DMS53 (cell line): Measurements from ENCODE around the gene DDX18.
"Not testable (repeated sequence)": the region's sequence is repeated elsewhere in the genome, so short reads cannot be mapped to it uniquely, and the experiment has no call there.

Experiments
- DNase-seq: peaks from one replicate; lab custom pipeline; 2025; lab: John Stamatoyannopoulos, UW

Gene DDX18

DNA sequence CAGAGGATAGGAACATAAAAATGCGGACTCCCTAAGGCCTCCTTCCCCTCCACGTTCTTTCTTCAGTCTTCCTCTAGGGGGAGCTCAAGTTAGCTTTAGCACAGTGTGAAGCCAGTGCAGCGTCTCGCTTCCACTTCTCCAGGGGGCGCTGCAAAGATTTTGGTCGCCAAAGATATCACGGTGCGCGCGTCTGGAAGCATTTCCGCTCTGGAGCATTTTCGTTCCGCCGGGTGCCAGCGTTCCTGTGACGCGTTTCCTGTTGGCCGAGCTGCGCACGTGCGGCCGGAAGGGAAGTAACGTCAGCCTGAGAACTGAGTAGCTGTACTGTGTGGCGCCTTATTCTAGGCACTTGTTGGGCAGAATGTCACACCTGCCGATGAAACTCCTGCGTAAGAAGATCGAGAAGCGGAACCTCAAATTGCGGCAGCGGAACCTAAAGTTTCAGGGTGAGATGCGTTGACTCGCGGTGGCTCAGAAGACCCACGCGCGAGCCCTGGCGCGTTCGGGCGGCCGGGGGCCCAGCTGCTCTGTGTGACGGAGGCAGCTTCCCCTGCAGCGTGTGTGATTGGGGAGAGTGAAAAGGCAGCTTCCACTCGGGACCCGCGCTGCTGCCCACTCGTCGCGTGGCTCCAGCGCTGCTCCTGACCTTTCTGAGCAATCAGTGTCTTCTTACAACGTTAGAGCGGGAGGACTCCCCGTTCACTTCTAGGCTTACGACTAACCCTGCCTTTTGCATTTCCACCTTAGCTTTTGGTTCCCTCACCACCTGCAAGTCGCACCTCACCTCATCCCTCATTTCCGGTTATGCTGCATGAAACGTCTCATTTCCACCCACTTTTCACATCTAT lies at the start of gene DDX18:
Gene DDX18, plus strand, starts transcription at position 275 of the 848 bp plus-strand sequence. Its CDS starts 87 bp downstream, at position 362.
- peak; percentile 99 for DNase-seq

DNA sequence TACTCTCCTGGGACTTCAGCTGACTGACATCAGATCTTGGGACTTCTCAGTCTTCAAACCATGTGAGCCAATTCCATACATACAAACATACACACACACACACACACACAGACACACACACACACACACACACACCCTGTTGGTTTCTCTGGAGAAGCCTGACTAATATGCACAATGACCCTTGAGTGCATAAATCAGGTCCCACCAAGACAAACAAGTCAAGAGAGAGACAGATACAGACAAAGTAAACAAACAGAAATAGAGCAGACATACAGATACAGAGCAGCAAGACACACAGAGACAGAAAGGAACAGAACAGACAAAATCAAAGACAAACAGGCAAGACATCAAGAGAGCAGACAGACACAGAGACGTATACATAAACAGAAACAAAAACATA lies 43.8 kb upstream of the DDX18 start:
- peak; percentile 81 for DNase-seq

DNA sequence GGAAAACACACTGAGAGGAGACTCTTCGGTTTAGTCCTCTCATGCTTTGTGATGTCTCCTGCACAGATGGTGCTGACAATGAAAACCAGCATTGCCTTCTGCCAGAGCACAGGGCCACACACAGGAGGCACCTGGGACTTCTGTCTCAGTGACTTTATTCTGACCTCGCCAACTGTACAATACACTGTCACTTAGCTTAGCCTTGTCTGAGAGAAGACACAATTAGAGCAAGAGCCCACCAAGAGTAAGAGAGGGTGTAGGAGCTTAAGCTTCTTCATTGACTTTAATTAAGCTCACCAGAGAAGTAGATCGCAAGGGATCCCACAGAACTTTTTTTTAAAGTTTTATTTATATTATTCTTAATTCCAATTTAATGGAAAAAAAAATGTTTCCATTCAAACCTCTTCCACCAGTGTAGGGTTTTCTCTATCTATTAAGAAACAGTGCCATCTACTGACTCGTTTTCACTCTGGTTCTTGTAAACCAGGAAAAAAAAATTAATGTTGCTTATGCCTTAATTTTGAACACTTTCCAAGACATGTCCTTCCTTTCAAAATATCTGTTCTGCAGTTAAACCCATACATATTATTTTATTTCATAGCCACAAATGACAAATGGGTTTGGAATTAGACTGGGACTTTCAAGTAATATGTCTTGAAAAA lies 42.4 kb upstream of the DDX18 start:
- DNase-seq = peak; percentile 80

DNA sequence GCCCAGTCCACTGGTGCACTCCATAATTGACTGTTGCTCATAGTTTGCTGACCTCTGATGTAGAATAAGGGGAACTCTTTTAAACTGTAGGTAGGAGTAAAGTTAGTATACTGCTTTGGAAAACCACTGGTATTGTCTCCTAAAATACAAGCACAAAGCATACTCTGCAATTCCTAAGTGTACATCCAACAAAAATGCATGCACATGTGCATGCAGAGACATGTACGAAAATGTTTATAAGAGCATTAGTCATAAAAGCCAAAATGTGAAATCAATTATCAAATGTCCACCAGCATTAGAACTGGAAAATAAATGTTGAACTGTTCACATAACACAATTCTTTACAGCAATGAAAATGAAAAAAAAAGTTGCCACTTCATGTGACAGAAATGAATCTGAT lies 39.8 kb upstream of the DDX18 start:
- DNase-seq = no peak

DNA sequence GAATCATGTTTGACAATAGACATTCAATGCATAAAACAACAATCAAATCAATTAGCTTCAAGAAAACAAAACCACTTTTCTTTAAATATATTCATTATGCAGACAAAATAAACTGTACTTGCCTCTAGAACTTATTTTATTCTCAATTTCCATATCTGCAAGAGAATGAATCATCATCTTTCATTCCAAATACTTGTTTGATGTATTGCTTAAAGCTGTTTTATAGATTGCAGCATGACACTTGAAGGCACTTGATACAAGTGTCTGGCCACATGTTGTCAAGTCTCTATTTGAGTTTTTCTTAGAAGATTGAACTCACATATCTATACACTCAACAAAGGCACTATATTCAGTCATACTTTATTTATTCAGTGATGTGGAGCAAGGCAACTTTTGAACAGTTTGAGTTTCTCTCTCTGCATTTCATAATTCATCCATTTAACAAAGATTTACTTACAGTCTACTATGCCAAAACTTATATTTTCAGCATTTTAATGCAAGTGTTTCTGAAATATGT lies 38.7 kb upstream of the DDX18 start:
- peak; percentile 25 for DNase-seq

DNA sequence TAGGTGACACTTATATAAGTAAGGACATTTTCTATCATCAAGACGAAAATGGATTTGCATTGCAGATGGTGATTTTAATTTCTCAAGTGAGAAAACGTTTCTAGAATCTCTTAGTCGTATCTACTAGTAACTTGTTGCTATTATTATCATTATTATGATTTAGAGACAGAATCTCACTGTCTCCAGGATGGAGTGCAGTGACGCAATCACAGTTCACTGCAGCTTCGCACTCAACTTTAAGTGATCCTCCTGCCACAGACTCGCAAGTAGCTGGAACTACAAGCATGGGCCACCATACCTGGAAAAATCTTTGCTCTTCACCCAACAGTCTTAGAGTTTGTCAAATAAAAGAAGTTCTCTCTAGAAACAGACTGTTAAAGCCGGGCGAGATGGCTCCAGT lies 37.6 kb upstream of the DDX18 start:
- DNase-seq = no peak

DNA sequence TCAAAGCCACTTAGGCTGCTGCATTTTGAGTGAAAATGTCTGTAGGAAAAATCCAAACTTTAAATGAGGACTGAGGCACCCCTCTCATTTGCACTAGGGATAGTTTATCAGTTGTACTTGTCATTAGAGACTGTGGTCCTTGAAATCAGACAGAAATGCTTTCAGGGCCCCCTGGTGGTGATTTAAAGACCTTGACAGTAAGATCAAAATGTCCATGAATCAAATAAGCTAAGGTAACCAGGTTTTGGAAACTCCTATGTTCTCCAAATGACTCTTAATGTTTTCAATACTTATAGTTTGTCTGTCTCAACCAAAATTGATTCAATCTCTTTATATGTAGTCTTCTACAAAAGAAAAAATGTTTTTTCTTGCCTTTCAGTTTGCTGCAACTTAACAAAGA lies 28.8 kb upstream of the DDX18 start:
- DNase-seq = peak; percentile 87

DNA sequence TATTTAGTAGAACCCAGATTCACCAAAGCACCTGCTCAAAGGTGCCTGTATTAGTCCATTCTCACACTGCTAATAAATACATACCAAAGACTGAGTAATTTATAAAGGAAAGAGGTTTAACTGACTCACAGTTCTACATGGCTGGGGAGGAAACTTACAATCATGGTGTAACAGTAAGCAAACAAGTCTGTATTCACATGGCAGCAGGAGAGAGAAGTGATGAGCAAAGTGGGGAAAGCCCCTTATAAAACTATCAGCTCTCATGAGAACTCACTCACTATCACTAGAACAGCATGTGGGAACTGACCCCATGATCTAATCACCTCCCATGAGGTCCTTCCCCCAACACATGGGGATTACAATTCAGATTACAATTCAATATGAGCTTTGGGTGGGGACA lies 28.0 kb upstream of the DDX18 start:
- no peak for DNase-seq

DNA sequence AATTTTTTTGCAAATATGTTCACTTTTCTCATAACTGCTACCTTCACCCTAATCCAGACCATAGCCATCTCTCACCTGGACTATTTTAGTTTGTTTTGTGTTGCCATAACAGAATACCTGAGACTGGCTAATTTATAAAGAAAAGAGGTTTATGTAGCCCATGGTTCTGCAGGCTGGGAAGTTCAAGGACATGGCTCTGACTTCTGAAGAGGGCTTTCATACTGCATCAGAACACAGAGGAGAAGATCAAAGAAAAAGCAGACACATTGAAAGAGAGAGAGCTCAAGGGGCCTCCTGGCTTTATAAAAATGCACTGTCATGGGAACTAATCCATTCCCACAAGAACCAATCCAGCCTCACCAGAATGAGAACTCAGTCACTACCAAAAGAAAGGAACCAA lies 25.0 kb upstream of the DDX18 start:
- no peak for DNase-seq

DNA sequence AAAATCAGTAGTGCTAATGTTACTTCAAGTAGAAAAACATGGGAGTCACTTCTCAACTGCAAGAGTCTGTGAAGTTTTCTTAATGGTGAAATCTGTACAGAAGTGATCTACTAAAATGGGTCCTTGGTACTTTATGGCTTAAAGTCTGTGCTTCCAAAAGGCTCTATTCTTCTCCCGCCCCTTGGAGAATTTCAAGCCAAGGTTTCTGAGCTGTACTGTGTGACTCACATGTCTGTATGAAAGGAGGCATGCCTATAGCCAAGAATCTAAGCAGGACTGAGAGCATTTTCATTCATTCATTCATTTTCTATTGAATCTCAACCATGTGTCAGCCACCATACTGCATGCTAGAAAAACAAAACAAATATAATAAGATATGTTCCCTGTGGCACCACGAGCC lies 19.8 kb upstream of the DDX18 start:
- no peak for DNase-seq

DNA sequence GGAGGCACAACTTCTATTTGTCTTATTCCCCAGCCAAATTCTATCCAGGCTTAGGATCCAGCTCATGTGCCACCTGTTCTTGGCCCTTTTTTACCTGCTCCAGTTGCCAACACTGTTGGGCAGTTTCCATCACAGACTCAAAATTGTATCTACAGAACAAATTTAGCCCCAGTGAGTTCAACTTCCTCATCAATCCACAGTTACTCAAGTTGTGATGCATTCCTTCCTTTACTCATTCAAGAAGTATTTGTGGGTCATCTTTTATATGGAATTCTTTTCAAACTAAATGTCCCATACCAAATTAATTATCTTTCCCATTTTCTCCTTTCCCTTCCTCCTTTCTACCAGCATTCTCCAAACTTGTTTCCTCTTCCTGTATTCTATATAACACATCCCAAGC lies 12.7 kb upstream of the DDX18 start:
- DNase-seq = no peak

DNA sequence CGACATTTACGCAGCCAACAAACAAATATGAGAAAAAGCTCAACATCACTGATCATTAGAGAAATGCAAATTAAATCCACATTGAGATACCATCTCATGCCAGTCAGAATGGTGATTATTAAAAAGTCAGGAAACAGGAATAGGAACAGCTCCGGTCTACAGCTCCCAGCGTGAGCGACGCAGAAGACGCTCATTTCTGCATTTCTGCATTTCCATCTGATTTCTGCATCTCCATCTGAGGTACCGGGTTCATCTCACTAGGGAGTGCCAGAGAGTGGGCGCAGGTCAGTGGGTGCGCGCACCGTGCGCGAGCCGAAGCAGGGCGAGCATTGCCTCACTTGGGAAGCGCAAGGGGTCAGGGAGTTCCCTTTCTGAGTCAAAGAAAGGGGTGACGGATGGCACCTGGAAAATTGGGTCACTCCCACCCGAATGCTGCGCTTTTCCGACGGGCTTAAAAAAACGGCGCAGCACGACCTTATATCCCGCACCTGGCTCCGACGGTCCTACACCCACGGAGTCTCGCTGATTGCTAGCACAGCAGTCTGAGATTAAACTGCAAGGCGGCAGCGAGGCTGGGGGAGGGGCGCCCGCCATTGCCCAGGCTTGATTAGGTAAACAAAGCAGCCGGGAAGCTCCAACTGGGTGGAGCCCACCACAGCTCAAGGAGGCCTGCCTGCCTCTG lies 10.7 kb upstream of the DDX18 start:
- peak; percentile 59 for DNase-seq

DNA sequence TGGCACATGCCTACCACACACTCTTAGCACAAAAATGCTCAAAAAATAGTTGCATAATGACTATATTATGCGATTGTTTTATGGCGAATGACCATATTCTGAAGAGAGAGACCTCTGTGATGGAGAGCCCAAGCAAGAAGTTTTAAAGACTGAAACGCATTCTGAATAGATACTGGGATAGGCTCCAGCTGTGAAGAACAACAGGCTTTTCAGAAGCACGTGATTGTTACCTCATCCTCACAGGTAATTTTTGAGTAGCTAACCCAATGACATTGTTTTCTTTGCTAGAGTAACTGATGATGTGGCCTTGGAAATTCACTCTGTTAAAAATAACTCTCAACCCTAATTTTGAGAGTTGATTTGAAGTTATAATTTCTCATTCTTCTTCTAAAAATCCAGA lies 2.0 kb upstream of the DDX18 start:
- no peak for DNase-seq

DNA sequence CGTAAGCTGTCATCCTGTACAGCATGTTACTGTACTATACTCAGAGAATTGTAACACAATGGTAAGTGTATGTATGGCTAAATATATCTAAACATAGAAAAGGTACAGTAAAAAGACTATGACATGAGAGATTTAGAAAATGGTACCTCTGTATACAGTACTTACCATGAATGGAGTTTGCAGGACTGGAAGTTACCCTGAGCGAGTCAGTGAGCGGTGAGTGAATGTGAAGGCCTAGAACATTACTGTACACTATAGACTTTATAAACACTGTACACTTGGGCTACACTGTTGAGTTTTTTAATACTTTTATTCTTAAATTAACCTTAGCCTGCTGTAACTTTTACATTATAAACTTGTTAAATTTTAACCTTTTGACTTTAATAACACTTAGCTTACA lies 1.5 kb downstream of the DDX18 start:
- DNase-seq = no peak

DNA sequence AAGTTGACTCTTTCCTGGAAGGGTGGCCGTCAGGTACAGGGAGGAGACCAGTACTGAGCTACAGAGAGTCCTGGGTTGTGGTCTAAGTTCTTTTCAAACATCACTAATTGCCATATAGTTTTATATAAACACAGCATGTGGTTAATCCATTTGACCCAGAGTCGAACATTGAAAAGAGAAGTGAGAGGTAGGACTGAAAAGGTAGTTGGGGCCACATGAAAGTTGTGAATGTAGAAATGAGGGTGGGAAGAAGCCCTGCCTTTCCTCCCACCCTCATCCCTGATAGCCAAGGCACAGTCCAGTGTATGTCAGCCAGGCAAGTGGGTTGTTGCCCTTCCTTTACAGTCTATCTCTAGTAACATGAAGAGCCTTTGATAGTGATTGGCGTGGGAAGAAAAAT lies 4.4 kb downstream of the DDX18 start:
- DNase-seq = no peak

DNA sequence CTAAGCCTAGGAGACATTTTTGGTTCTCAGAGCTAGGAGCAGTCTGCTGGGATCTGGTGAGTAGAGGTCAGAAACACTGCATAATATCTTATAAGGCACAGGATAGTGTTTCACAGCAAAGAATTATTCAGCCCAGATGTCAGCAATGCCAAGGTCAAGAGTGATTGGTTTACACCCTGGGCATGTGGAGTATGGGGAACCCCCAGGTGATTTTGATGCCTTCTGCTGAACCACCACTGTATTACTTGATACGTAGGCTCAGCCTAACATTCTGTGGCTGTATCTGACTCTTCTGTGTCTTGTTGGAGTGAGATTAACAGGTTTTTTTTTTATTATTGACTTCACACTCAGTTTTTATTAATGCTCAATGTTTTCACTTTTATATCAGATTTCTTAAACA lies 6.0 kb downstream of the DDX18 start:
- DNase-seq = no peak

DNA sequence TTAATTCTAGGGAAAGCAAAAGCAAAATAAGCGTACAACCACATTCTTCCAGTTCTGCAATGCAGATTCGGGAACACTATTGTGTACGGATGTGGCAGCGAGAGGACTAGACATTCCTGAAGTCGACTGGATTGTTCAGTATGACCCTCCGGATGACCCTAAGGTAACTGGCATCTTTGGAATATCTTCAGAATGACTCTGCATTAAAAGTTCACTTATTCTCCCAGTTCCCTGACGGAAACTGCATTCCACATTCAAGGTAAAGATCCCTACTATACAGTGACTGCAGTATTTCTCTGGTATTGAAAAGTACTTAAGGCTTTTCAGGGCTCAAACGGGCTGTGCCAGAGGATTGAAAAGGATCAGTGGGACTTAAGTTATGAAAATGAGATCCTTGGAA lies 10.9 kb downstream of the DDX18 start:
- no peak for DNase-seq

DNA sequence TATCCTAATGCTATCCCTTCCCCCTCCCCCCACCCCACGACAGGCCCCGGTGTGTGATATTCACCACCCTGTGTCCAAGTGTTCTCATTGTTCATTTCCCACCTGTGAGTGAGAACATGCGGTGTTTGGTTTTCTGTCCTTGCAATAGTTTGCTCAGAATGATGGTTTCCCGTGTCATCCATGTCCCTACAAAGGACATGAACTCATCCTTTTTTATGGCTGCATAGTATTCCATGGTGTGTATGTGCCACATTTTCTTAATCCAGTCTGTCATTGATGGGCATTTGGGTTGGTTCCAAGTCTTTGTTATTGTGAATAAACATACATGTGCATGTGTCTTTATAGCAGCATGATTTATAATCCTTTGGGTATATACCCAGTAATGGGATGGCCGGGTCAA lies 13.0 kb downstream of the DDX18 start:
- not testable (repeated sequence) for DNase-seq

DNA sequence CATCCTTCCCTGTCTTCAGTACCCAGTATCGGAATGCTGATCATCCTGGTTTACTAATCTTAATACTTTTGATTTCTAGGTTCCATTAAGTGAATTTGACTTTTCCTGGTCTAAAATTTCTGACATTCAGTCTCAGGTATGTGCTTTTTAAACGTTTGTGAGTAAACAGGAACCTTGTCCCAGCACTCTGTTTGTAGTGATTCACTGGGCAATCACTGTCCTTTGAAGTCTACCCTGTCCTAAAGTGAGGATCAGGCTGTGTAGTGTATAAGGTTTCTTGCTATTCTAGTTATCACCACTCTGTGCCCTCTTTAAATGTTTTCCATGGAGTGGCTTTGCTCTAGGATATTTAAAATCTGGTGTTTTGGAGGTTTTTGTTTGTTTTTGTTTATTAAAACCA lies 14.4 kb downstream of the DDX18 start:
- DNase-seq = no peak

DNA sequence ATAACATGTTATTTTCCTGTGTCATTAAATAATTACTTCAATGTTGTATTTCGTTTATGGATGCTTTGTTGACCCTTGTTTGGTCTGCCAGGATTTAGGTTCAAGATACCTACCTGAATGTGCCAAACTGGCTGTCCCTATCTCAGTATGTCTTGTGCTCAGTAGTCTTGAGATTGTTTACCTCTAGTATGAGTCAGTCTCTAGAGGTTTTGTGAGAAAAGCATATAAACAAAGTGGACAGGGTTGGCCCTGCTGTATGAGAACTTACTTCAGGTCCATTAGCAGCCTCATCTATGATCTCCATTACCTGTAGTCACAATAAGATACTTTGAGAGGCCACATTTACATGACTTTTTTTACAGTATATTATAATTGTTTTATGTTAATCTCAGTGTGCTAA lies 17.8 kb downstream of the DDX18 start:
- DNase-seq = no peak

DNA sequence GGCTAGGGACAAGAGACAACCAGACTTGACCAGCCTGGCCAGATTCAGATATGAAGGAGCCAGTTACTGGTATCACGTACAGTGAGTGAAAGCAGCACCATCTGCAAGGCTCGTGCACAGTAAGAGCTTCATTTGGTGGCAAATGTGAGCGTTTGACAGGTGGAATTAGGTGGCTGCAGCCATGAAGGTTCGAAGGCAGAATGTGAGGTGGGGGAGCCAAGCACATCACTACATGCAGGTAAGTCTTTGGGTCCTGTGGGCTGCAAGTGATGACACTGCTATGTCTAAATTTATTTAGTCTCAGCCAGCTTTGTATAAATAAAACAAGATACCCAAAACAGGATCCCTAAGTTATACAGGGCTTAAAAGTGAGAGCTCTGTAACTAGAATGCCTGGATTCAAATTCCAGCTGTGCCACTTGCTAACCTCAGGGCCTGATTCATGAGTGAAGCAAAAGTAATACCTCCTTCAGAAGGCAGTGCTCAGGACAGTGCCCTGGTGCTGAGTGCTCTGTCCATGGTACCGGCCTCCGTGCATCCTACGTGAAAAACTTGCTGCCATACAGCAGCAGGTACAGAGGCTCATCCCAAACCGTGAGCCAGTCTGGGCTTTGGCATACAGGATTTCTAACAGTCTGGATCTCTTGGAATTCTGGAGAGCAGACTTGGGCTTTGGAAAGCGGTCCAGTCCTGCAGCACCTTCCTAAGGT lies 18.6 kb downstream of the DDX18 start:
- peak; percentile 12 for DNase-seq

DNA sequence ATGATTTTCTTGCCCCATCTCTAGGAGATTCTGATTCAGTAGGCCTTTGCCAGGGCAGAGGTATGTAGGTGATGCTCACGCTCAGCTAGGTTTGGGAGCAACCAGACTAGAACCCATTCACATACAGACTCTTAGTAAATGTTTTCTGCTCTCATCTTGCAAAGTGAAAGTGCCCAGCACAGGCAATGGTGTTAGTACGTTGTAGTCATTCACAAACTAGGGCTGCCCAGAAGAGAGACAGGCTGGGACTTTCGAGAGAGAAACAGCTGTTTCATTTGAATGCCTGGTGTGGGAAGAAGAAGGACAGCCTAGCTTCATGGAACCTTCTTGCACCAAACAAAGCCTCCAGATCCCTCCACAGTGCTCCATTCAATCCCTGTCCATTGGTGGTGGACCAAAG lies 19.4 kb downstream of the DDX18 start:
- peak; percentile 10 for DNase-seq
